Neural progenitor cell (in vitro differentiated cells): ENCODE results near the gene TRPV5.

Experiments
- CTCF ChIP-seq: fragments of 200-600 bp; sonication (generic); IDR thresholded peaks from 2 replicates; pipeline ENCODE4 v1.5.1; 2017; ENCODE audit warnings: antibody characterized with exemption, mild to moderate bottlenecking
- EZH2 ChIP-seq: fragments of 200-600 bp; sonication (generic); IDR thresholded peaks from 2 replicates; pipeline ENCODE4 v1.6.1; 2017; ENCODE audit warnings: antibody characterized with exemption, mild to moderate bottlenecking, moderate library complexity

- TF ChIP-seq CTCF: no peak
- no peak for TF ChIP-seq EZH2
These were observed 35.6 kb upstream of the TRPV5 start for GRCh38 chr7:142969183-142969582.
